ENCODE results near the gene PDRG1.

PDRG1 gene

GRCh38 chr20:31907046-31907445, 44.8 kb downstream of the PDRG1 start:
- DNase-seq (ENCODE audit: low read depth in 2 of 2): no peak

DNA sequence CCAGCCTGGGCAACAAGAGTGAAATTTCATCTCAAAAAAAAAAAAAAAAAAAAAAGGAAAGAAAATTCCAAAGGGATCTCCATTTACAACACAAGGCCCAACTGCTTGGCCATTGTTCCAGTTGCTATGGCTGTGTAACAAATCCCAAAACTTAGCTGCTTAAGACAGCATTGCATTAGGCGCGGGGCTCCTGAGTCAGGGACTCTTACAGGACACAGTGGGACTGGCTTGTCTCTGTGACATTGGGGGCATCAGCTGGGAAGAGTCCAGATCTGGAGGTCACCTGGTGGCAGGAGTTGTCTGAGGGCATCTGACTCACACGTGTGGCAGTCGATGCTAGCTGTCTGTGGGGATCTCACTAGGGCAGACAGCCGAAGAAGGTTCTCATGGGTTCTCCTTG, 45.8 kb downstream of the PDRG1 start:
- DNase-seq (ENCODE audit: low read depth in 2 of 2): no peak

- no peak for DNase-seq (ENCODE audit: low read depth in 2 of 2)
These were observed 48.0 kb downstream of the PDRG1 start for GRCh38 chr20:31903627-31904386.

DNA sequence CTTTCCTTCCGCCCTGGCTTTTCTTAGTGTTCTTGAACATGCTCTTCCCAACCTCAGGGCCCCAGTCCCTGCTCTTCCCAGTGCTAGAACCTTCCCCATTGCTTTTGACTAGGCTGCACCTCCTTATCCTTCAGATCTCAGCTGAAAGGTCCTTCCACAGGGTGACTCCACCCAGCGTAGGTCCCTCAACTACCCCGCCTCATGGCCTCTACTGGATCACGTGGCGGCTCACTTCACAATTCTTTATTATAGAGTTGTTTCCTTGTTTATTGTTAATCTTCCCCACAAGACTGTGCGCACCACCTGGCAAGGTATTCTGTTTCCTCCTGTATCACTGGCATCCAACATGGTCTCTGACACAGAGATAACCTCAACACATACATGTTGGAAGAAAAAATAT, 50.2 kb downstream of the PDRG1 start:
- DNase-seq (ENCODE audit: low read depth in 2 of 2): no peak

DNA sequence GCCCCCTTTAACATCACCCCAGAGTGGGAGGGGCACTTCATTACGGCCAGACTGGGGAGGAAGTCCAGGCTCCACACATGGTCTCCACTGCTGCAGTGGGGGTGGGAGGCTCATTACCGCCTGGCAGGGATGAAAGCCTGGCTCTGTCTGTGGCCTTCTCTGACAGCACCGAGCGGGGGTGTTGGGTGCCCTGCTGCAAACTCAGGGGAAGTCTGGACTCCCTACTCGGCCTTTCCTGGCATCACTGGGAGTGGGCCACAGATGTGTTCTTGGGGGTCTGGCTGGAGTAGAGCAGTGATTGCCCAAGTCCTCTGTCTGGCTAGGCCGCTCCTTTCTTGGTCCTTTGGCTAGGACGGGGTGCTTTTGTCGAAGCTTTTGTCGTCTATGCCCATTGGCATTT, 54.3 kb downstream of the PDRG1 start:
- DNase-seq (ENCODE audit: low read depth in 2 of 2): no peak

GRCh38 chr20:31896049-31896448, 55.8 kb downstream of the PDRG1 start:
- no peak for DNase-seq (ENCODE audit: low read depth in 2 of 2)

DNA sequence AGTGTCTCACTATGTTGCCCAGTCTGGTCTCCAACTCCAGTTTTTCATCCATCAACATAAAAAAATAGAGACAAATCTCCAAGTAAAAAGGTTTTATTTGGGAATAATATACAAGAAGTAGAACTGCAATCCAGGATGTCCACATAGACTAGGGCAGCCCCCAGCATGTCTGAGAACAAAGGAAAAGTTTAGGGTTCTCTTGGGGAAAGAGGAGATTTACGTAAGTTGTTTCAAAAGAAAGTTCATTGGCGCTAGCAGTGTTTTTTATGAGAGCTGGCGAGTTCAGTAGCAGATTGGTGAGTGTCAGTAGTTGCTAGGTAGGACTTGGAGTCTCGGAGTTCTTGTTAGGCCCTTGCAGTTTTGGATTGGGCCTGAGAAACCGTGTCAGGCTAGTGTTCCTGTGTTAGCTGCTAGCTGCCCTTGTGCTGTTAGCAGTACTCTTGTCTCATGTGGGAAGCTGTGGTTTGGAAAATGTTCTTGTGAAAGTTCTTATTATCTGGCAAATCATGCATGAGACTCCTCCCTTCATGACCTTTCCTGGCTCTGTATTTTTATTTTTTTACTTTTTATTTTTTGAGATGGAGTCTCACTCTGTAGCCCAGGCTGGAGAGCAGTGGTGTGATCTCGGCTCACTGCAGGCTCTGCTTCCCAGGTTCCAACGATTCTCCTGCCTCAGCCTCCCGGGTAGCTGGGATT, 56.7 kb downstream of the PDRG1 start:
- no peak for DNase-seq (ENCODE audit: low read depth in 2 of 2)
